OCI-LY3 (cell line): Measurements from ENCODE around the gene GTF2H3.

ENCODE experiments used
- CTCF ChIP-seq: fragments of 200-600, 300-600 bp; sonication (generic); IDR thresholded peaks from 2 replicates; pipeline ENCODE4 v1.5.1; 2014; ENCODE audit warnings: antibody characterized with exemption, low read length, low read depth
- EZH2phosphoT487 ChIP-seq: fragments of 200-600 bp; shearing (Covaris generic); IDR thresholded peaks from 2 replicates; pipeline ENCODE4 v1.6.1; 2018; ENCODE audit warnings: antibody characterized with exemption, mixed run types, low read depth

GRCh38 chr12:123681605-123682004, 48.0 kb downstream of the GTF2H3 start:
- TF ChIP-seq CTCF = no peak
- no peak for TF ChIP-seq EZH2phosphoT487
